Duodenal mucosa (tissue), 2 donors: ENCODE measurements around the gene RPL29.

Source experiments
- H3K27ac ChIP-seq: one replicate; pipeline ENCODE4 v1.7.0; 2013; ENCODE audit warnings: low read depth, low read length
- H3K27me3 ChIP-seq, 2 donors: one replicate each; pipeline ENCODE4 v1.7.0; 2013; ENCODE audit warnings: low read length in 2 of 2, control low read depth in 1 of 2; ENCODE audit not compliant: insufficient read depth in 2 of 2, control insufficient read depth in 1 of 2
- H3K36me3 ChIP-seq, 2 donors: one replicate each; pipeline ENCODE4 v1.7.0; 2013; ENCODE audit warnings: low read length in 2 of 2, control low read depth in 1 of 2; ENCODE audit not compliant: insufficient read depth in 2 of 2, control insufficient read depth in 1 of 2
- H3K4me1 ChIP-seq, 2 donors: one replicate each; pipeline ENCODE4 v1.7.0; 2013; ENCODE audit warnings: low read length in 2 of 2, control low read depth in 1 of 2; ENCODE audit not compliant: insufficient read depth in 2 of 2, control insufficient read depth in 1 of 2
- H3K4me3 ChIP-seq, 2 donors: one replicate each; pipeline ENCODE4 v1.7.0; 2013; ENCODE audit warnings: low read length in 2 of 2, low read depth in 1 of 2
- H3K9ac ChIP-seq, 2 donors: one replicate each; pipeline ENCODE4 v1.7.0; 2013; ENCODE audit warnings: low read length in 2 of 2, low read depth in 1 of 2
- H3K9me3 ChIP-seq, 2 donors: one replicate each; pipeline ENCODE4 v1.7.0; 2013; ENCODE audit warnings: low read length in 2 of 2, control low read depth in 1 of 2; ENCODE audit not compliant: control insufficient read depth in 1 of 2

The RPL29 gene

GRCh38 chr3:52019352-52020080, 23.8 kb upstream of the RPL29 start:
- no peaks in the 10 kb centered on the region for H3K36me3 ChIP-seq
- no peak overlapping the region for H3K27ac ChIP-seq
- no peak overlapping the region for H3K9ac ChIP-seq
- H3K9me3 ChIP-seq: no peaks in the 10 kb centered on the region
- H3K4me1 ChIP-seq: no peaks in the 10 kb centered on the region
- no peak overlapping the region for H3K4me3 ChIP-seq
- peaks cover 0 to 2% of the 10 kb centered on the region in 2 donors for H3K27me3 ChIP-seq

- Histone ChIP-seq H3K4me3 (no peak overlapping the region), H3K27me3 (peaks cover 0 to 2% of the 10 kb centered on the region in 2 donors), H3K27ac (no peak overlapping the region), H3K4me1 (no peaks in the 10 kb centered on the region), H3K36me3 (no peaks in the 10 kb centered on the region), H3K9me3 (no peaks in the 10 kb centered on the region), H3K9ac (no peak overlapping the region)
These were observed 22.8 kb upstream of the RPL29 start for GRCh38 chr3:52018319-52019000.

- no peak overlapping the region for H3K27ac ChIP-seq
- H3K9ac ChIP-seq: no peak overlapping the region
- H3K9me3 ChIP-seq: no peaks in the 10 kb centered on the region
- H3K4me1 ChIP-seq: no peaks in the 10 kb centered on the region
- H3K36me3 ChIP-seq: no peaks in the 10 kb centered on the region
- H3K4me3 ChIP-seq: no peak overlapping the region
- no peaks in the 10 kb centered on the region for H3K27me3 ChIP-seq
These were observed 21.9 kb upstream of the RPL29 start for GRCh38 chr3:52017586-52017985.

GRCh38 chr3:52015438-52016228, 19.9 kb upstream of the RPL29 start:
- Histone ChIP-seq H3K9me3 (no peaks in the 10 kb centered on the region), H3K4me3 (no peak overlapping the region), H3K27me3 (no peaks in the 10 kb centered on the region), H3K27ac (no peak overlapping the region), H3K4me1 (no peaks in the 10 kb centered on the region), H3K36me3 (no peaks in the 10 kb centered on the region), H3K9ac (no peak overlapping the region)

- no peak overlapping the region for H3K9ac ChIP-seq
- no peaks in the 10 kb centered on the region for H3K4me1 ChIP-seq
These were observed 18.9 kb upstream of the RPL29 start for GRCh38 chr3:52014613-52015012.

GRCh38 chr3:52013802-52014598, 18.3 kb upstream of the RPL29 start:
- no peaks in the 10 kb centered on the region for H3K36me3 ChIP-seq
- no peak overlapping the region for H3K9ac ChIP-seq
- no peak overlapping the region for H3K27ac ChIP-seq

More at GRCh38 chr3:52014613-52015012, 18.9 kb upstream of the RPL29 start:
- no peak overlapping the region for H3K4me3 ChIP-seq
- H3K9me3 ChIP-seq: no peaks in the 10 kb centered on the region
- H3K27ac ChIP-seq: no peak overlapping the region
- no peaks in the 10 kb centered on the region for H3K36me3 ChIP-seq
- no peaks in the 10 kb centered on the region for H3K27me3 ChIP-seq

GRCh38 chr3:52012699-52013098, 17.0 kb upstream of the RPL29 start:
- no peaks in the 10 kb centered on the region for H3K36me3 ChIP-seq
- H3K4me1 ChIP-seq: no peaks in the 10 kb centered on the region
- no peaks in the 10 kb centered on the region for H3K9me3 ChIP-seq
- no peak overlapping the region for H3K9ac ChIP-seq
- no peak overlapping the region for H3K4me3 ChIP-seq
- H3K27me3 ChIP-seq: no peaks in the 10 kb centered on the region
- no peak overlapping the region for H3K27ac ChIP-seq

More at GRCh38 chr3:52013802-52014598, 18.3 kb upstream of the RPL29 start:
- H3K9me3 ChIP-seq: no peaks in the 10 kb centered on the region
- H3K4me3 ChIP-seq: no peak overlapping the region
- H3K27me3 ChIP-seq: no peaks in the 10 kb centered on the region
- H3K4me1 ChIP-seq: no peaks in the 10 kb centered on the region

GRCh38 chr3:52010431-52010830, 14.7 kb upstream of the RPL29 start:
- H3K36me3 ChIP-seq: no peaks in the 10 kb centered on the region
- H3K4me1 ChIP-seq: peaks cover 9 to 14% of the 10 kb centered on the region in 2 donors
- H3K27me3 ChIP-seq: no peaks in the 10 kb centered on the region
- no peak overlapping the region for H3K9ac ChIP-seq
- H3K4me3 ChIP-seq: no peak overlapping the region
- no peaks in the 10 kb centered on the region for H3K9me3 ChIP-seq
- no peak overlapping the region for H3K27ac ChIP-seq

- Histone ChIP-seq H3K36me3 (no peaks in the 10 kb centered on the region), H3K27ac (no peak overlapping the region), H3K9ac (no peak overlapping the region), H3K4me3 (no peak overlapping the region), H3K27me3 (no peaks in the 10 kb centered on the region), H3K4me1 (peaks cover 9 to 16% of the 10 kb centered on the region in 2 donors), H3K9me3 (no peaks in the 10 kb centered on the region)
These were observed 11.6 kb upstream of the RPL29 start for GRCh38 chr3:52007291-52007690.
